WTC11 (cell line): Measurements from ENCODE around the gene FCMR.

Experiments
- ATF3 ChIP-seq: sonication (generic); formaldehyde crosslinking; conservative IDR thresholded peaks from 2 replicates; pipeline ENCODE4 v1.8.1; 2022; ENCODE audit warnings: mild to moderate bottlenecking, missing genetic modification reagents
- CREB1 ChIP-seq: sonication (generic); formaldehyde crosslinking; IDR thresholded peaks from 2 replicates; pipeline ENCODE4 v1.8.0; 2023; ENCODE audit warnings: mild to moderate bottlenecking, missing genetic modification reagents
- E2F4 ChIP-seq: sonication (generic); formaldehyde crosslinking; IDR thresholded peaks from 2 replicates; pipeline ENCODE4 v1.8.1; 2022; ENCODE audit warnings: low read depth, mild to moderate bottlenecking, moderate library complexity, missing genetic modification reagents, borderline replicate concordance
- FOXK1 ChIP-seq: sonication (generic); formaldehyde crosslinking; IDR thresholded peaks from 2 replicates; pipeline ENCODE4 v1.8.0; 2022; ENCODE audit warnings: mild to moderate bottlenecking, moderate library complexity, missing genetic modification reagents
- HMGXB4 ChIP-seq: sonication (generic); formaldehyde crosslinking; IDR thresholded peaks from 2 replicates; pipeline ENCODE4 v1.8.1; 2023; ENCODE audit warnings: mild to moderate bottlenecking, moderate library complexity, missing genetic modification reagents
- JUN ChIP-seq: sonication (generic); formaldehyde crosslinking; IDR thresholded peaks from 2 replicates; pipeline ENCODE4 v1.8.0; 2023; ENCODE audit warnings: mild to moderate bottlenecking, missing genetic modification reagents
- NFE2L1 ChIP-seq: sonication (generic); formaldehyde crosslinking; IDR thresholded peaks from 2 replicates; pipeline ENCODE4 v1.8.1; 2023; ENCODE audit warnings: missing genetic modification reagents
- NFYB ChIP-seq: sonication (generic); formaldehyde crosslinking; conservative IDR thresholded peaks from 2 replicates; pipeline ENCODE4 v1.8.0; 2022; ENCODE audit warnings: low read depth, missing genetic modification reagents
- ZNF138 ChIP-seq: sonication (generic); formaldehyde crosslinking; conservative IDR thresholded peaks from 2 replicates; pipeline ENCODE4 v1.8.1; 2022; ENCODE audit warnings: mild to moderate bottlenecking, moderate library complexity, missing genetic modification reagents
- ZNF425 ChIP-seq: fragments of 250-450 bp; sonication (Bioruptor Pico); conservative IDR thresholded peaks from 2 replicates; pipeline ENCODE4 v1.9.0; 2021; ENCODE audit warnings: mild to moderate bottlenecking
- TF ChIP-seq, protein P1 (sequence below): fragments of 200-600 bp; IDR thresholded peaks from 2 replicates; pipeline ENCODE4 v1.8.0; 2022; ENCODE audit warnings: antibody characterized with exemption
- TF ChIP-seq, protein P2 (sequence below): sonication (generic); formaldehyde crosslinking; IDR thresholded peaks from 2 replicates; pipeline ENCODE4 v1.8.0; 2023; ENCODE audit warnings: missing genetic modification reagents, mild to moderate bottlenecking, borderline replicate concordance

- TF ChIP-seq, protein P1, sequence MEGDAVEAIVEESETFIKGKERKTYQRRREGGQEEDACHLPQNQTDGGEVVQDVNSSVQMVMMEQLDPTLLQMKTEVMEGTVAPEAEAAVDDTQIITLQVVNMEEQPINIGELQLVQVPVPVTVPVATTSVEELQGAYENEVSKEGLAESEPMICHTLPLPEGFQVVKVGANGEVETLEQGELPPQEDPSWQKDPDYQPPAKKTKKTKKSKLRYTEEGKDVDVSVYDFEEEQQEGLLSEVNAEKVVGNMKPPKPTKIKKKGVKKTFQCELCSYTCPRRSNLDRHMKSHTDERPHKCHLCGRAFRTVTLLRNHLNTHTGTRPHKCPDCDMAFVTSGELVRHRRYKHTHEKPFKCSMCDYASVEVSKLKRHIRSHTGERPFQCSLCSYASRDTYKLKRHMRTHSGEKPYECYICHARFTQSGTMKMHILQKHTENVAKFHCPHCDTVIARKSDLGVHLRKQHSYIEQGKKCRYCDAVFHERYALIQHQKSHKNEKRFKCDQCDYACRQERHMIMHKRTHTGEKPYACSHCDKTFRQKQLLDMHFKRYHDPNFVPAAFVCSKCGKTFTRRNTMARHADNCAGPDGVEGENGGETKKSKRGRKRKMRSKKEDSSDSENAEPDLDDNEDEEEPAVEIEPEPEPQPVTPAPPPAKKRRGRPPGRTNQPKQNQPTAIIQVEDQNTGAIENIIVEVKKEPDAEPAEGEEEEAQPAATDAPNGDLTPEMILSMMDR = no peak
- TF ChIP-seq E2F4 (CRISPR knock-in tag) (no peak), CREB1 (no peak), NFE2L1 (CRISPR knock-in tag) (no peak), FOXK1 (CRISPR knock-in tag) (no peak), ZNF138 (CRISPR knock-in tag) (no peak), HMGXB4 (CRISPR knock-in tag) (no peak), ATF3 (no peak), NFYB (CRISPR knock-in tag) (no peak), JUN (CRISPR knock-in tag) (no peak), ZNF425 (CRISPR knock-in tag) (no peak)
- TF ChIP-seq, protein P2, sequence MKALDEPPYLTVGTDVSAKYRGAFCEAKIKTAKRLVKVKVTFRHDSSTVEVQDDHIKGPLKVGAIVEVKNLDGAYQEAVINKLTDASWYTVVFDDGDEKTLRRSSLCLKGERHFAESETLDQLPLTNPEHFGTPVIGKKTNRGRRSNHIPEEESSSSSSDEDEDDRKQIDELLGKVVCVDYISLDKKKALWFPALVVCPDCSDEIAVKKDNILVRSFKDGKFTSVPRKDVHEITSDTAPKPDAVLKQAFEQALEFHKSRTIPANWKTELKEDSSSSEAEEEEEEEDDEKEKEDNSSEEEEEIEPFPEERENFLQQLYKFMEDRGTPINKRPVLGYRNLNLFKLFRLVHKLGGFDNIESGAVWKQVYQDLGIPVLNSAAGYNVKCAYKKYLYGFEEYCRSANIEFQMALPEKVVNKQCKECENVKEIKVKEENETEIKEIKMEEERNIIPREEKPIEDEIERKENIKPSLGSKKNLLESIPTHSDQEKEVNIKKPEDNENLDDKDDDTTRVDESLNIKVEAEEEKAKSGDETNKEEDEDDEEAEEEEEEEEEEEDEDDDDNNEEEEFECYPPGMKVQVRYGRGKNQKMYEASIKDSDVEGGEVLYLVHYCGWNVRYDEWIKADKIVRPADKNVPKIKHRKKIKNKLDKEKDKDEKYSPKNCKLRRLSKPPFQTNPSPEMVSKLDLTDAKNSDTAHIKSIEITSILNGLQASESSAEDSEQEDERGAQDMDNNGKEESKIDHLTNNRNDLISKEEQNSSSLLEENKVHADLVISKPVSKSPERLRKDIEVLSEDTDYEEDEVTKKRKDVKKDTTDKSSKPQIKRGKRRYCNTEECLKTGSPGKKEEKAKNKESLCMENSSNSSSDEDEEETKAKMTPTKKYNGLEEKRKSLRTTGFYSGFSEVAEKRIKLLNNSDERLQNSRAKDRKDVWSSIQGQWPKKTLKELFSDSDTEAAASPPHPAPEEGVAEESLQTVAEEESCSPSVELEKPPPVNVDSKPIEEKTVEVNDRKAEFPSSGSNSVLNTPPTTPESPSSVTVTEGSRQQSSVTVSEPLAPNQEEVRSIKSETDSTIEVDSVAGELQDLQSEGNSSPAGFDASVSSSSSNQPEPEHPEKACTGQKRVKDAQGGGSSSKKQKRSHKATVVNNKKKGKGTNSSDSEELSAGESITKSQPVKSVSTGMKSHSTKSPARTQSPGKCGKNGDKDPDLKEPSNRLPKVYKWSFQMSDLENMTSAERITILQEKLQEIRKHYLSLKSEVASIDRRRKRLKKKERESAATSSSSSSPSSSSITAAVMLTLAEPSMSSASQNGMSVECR (CRISPR knock-in tag) = no peak
These were observed 11.8 kb downstream of the FCMR start for GRCh38 chr1:206909883-206910318.
